CD4-positive, alpha-beta T cell treated with Interleukin-6 for 4 hours (primary cell): Measurements from ENCODE around the gene CYP24A1.

Experiments
- DNase-seq: peaks from one replicate; pipeline ENCODE4 v3.0.0-alpha.2; 2020; ENCODE audit warnings: mixed read lengths

CYP24A1 gene

GRCh38 chr20:54173653-54174456, at the start of gene CYP24A1:
Gene CYP24A1 (minus strand): TSS chr20:54173986. CDS start chr20:54173579, 407 bp downstream.
- DNase-seq = no peak

DNA sequence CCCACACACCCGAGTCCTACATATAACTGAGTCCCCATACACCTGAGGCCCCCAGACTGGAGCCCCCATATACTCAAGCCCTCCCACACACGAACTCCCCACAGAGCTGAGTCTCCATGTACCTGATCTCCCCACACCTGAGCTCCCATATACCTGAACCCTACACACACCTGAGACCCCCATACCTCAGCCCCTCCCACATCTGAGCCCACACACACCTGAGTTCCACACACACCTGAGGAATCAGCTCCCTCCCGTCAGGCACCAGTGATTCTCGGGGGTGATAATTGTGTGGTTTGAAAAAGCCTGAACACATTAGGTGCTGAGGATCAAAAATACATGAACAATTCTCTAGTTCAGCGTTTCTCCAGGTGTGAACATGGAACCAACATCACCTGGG, 49.5 kb upstream of the CYP24A1 start:
- DNase-seq = no peak

DNA sequence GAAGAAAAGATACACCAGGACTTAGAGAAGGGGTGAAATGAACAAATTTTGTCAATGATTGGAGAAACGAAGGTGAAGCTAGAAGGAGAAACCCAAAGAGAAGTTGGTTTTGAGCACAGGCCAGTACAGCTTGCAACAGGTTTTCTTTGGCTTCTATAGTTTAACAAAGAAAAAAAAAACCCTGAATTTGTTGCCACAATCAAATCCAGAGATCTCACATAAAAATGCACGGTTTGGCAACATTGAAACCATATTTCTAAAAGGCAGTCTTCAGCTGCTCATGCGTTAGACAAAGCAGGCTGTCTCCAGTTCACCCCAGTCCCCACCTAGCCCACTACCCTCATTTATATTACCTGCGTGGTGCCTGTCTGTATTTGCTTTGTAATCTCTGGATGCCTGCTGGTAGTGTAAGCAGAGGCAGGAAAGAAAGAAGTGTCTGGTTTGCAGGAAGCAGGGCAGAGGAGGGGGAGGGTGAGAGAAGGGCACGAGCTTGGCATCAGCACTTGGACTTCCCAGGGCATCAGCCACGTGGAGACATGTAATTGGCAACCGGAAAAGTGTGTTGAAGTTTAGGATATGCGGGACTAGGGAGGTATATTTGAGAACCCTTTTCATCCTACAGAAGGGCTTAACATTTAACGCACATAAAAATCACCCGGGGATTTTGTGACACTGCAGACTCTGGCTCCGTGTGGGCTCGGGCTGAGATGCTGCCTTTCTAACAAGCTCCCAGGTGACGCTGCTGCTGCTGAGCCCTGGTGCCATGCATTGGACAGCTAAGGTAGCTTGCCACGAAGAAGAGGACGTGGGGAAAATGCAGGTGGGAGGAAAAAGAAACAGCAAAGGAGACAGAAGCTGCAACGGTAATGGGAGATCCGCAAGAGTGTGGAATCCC, 48.5 kb upstream of the CYP24A1 start:
- DNase-seq = no peak

DNA sequence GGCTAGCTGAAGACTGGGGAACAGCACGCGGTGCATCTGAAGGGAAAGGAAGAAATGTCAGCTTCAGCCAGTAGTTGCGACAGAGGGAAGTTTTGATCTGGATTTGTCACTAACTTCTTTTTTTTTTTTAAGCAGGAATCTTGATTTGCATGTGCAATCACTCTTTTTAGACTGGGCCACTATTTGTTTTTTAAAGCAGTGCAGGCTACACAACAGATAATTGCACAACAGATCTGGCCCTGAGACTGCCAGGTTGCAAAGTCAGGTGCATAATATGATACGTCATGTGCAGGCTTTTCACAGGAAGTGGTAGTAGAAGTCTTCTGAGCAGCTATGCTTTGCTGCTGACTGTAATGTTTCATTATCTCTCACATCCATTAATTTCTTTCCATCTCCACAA, 47.6 kb upstream of the CYP24A1 start:
- DNase-seq = no peak

DNA sequence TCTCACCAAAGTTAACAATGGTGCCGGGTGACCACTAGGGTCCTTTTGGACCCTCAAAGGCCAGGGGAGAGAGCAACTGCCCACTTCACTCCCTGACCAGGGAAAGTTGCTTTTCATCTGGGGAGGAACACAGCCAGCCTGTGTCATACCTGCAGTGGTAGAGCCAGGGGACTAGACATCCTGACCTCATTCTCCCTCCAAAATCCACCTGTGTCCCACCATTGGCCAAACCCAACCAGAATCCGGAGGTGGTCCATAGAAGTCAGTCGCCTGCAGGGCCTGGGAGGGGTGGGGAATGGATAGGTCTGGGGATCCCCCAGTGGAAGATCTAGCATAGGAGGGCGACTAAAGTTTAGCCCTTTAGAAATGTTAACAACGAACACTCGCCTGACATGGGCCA, 46.9 kb upstream of the CYP24A1 start:
- no peak for DNase-seq

GRCh38 chr20:54219751-54220426, 46.1 kb upstream of the CYP24A1 start:
- no peak for DNase-seq

GRCh38 chr20:54218470-54218869, 44.7 kb upstream of the CYP24A1 start:
- no peak for DNase-seq

- no peak for DNase-seq
Observed at GRCh38 chr20:54217762-54218161, 44.0 kb upstream of the CYP24A1 start.

- DNase-seq = no peak
Observed at GRCh38 chr20:54215157-54215789, 41.5 kb upstream of the CYP24A1 start.

GRCh38 chr20:54214566-54214965, 40.8 kb upstream of the CYP24A1 start:
- DNase-seq = no peak

DNA sequence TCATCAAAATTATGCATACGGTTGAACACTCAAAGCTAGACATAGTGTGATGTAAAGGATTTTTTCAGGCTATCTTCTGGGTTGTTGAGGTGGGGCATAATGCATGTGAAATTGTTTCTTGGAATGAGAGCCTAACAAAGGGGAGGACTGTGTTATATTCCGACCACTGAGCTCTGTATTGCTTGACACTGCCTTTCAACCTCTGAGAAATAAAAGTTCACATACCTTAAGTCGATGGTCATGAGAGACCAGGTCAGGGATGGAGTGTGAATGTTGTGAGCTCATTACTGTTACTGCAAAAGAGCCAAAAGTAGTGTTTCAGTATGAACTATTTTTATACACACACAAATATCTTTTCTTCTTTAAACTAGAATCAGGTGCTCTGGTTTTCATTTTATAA, 39.1 kb upstream of the CYP24A1 start:
- DNase-seq = no peak

- no peak for DNase-seq
Observed at GRCh38 chr20:54212226-54212625, 38.4 kb upstream of the CYP24A1 start.

GRCh38 chr20:54209216-54209813, 35.5 kb upstream of the CYP24A1 start:
- no peak for DNase-seq

- no peak for DNase-seq
Observed at GRCh38 chr20:54208548-54209176, 34.9 kb upstream of the CYP24A1 start.

DNA sequence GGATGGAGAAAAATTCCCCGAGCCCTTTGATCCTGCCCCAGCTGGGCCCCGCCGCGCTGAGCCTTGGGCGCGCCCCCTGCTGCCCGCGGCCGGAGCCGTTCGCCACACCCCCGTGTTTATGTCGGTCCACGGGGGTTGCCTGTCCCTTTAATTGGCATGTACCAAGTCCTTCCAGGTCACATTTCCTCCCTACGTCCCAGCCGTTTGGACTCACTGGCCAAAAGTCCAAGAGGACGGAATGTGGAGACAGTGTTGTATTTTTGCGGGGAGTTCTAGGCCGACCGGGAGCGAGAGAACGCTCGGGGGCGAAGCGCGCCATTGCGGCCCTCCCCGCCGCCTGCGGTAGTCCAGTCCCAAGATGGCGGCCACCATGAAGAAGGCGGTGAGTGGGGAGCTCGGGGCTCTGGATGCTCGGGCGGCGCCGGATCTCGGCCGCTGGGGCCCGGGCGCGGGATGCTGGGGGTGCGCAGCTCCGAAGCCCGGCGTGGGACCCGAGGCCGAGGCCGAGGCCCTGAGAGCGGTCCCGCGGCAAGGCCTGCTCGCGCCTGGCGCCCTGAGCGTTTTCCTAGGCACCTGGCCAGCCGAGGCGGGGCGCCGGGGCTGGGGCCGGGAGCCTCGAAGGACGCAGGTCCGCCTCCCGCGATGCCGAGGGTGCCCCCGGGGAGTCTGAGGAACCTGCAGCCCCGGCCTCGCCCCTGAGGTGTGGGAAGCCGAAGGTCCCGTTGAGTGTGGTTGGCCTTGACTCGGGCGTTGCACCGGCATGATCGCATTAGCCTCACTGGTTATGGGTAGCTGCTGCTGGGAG, 34.2 kb upstream of the CYP24A1 start, which contains the start of gene PFDN4:
Gene PFDN4, plus strand, starts transcription at position 345 of the 805 bp plus-strand sequence. Its CDS starts 14 bp downstream, at position 359.
- DNase-seq = peak; percentile 81

DNA sequence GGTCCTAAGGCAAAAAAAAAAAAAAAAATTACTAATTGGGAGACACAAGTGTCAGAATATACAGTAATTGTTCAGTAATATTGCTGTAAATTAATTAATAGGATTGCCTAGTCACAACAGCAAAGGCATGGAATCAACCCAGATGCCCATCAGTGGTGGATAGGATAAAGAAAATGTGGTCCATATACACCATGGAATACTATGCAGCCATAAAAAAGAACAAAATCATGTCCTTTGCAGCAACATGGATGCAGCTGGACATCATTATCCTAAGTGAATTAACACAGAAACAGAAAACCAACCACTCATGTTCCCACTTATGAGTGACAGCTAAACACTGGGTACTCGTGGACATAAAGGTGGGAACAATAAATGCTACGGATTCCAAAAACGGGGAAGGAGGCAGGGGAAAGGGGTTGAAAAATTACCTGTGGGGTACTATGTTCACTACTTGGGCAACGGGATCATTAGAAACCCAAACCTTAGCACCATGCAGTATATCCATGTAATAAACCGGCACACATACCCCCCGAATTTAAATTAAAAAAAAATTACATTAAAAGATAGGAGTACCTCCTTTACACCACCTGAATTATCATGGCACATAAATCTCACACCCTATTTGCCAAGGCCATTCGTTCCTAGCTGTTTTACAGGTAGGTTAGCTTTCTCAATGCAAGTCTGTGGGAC, 33.4 kb upstream of the CYP24A1 start:
- DNase-seq = no peak

DNA sequence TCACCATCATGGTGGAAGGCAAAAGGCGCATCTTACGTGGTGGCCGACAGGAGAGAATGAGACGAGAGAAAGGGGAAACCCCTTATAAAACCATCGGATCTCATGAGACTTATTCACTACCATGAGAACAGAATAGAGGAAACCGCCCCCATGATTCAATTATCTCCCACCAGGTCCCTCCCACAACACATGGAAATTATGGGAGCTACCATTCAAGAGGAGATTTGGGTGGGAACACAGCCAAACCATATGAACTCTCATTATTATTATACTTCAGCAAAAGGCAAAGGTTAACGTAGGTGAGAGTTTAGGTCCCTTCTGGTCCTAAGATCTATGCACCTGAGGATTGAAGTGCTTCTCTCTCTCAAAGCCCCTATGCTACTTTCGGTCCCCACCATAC, 31.7 kb upstream of the CYP24A1 start:
- no peak for DNase-seq

DNA sequence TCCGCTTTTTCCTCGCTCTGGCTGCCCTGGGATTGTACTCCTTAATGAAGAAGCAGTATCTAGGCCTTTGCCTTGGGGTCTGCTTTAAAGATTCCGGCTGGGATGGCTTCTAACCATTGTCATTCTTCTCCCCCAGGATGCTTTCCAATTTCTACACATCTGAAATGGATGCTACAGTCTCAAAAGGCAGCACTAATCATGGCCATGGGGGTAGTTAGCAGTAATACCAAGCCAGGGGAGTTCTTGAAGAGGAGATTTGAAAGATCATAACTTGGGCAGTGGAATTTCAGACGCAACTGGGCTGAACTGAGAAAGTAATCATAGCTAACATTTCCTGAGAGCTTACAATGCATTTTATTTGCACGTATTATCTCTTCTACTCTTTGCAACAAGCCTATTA, 30.7 kb upstream of the CYP24A1 start:
- no peak for DNase-seq

DNA sequence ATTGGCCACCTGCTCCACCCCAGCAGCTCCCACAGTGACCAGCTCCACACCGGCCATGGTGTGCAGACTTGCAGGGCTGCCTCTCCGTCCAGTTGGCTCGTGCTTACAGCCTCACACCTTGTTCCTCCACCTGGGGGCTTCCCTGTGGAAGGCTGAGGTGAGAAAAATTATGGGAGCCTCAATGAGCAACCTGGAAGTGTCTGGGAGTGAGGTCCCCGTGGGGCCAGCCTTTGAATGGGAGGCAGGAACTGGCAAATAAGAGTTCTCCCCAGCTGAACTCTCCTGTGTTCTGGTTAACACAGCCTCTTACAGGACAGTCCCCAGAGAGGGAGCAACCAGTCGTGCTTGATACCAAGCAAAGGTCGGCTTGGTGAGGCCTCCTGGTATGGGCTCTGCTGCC, 30.3 kb upstream of the CYP24A1 start:
- DNase-seq = no peak

GRCh38 chr20:54203281-54203680, 29.5 kb upstream of the CYP24A1 start:
- no peak for DNase-seq
